Kidney glomerular epithelial cell (primary cell): ENCODE results near the gene UNK.

ENCODE experiments used
- DNase-seq: peaks from one replicate; lab custom pipeline; 2025; lab: John Stamatoyannopoulos, UW

UNK gene

DNA sequence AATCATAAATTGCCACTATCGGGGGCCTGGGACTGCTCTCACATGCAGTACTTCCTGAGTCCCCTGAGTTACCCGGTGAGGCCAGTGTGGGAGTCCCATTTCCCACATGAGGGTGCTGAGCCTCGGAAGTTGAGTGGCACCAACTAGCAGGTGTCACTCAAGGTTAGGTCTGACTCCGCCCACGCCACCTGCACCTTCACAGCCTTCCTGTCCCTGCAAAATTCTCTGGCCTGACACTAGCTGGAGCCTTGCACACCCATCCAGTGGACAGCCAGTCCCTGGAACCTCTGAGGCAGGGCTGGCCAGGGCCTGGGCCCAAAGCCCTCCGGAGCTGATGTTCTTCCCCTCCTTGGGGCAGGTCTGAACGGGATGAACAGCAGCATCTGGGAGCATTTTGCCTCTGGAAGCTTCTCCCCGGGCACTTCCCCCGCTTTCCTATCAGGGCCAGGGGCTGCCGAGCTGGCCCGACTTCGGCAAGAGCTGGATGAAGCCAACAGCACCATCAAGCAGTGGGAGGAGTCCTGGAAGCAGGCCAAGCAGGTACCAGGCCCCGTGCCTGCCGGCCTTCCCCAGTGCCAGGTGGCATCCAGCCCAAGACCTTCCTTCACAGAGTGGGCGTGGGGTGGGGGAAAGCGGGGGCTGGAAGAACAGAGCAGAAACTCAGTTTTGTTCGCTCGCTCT is 37.7 kb downstream of the UNK start:
- no peak for DNase-seq

DNA sequence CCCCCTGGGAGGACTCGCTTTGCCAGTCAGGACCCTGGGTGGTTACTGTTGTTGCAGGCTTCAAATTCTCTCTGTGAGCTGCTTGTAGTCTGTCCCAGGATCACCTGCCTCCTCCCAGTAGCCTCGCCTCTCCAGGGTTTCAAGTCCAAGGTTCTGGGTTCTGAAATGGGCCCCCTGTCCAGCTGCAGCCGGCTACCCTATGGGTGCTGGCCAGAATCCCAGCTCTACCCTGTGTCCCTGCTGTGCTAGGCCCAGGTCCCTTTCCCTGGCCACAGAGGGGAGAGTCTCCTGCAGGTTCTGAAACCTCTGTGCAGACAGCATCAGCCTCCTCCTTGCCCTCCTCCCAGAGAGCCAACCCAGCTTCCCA is 38.2 kb downstream of the UNK start:
- DNase-seq: no peak

DNA sequence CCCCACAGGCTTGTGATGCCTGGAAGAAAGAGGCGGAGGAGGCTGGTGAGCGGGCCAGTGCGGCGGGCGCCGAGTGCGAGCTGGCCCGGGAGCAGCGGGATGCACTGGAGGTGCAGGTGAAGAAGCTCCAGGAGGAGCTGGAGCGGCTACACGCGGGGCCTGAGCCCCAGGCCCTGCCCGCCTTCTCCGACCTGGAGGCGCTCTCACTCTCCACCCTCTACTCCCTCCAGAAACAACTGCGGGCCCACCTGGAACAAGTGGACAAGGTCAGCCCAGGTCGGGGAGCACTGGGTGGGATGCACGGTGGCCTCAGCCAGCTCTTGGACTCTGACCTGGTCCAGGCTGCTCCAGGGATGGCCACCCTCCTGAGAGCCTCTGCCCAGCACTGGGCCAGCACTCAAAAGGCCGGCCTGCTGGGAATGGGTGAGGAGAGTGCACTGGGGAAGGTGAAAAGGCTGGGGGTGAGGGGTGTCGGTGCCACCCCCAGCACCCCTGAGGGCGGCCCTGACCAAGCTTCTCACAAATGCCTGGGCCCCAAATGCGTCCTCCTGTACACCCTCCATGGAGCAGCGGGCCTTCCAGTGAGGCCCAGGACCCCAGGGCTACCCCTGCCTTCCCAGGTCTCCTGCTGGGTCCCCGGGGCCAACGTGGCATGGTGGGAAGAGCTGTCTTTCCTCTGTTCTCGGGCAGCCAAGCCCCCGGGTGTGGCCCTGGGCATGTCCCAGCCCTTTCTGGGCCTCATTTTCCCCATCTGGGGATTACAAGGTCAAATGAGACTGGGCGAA is 38.8 kb downstream of the UNK start:
- DNase-seq: no peak

DNA sequence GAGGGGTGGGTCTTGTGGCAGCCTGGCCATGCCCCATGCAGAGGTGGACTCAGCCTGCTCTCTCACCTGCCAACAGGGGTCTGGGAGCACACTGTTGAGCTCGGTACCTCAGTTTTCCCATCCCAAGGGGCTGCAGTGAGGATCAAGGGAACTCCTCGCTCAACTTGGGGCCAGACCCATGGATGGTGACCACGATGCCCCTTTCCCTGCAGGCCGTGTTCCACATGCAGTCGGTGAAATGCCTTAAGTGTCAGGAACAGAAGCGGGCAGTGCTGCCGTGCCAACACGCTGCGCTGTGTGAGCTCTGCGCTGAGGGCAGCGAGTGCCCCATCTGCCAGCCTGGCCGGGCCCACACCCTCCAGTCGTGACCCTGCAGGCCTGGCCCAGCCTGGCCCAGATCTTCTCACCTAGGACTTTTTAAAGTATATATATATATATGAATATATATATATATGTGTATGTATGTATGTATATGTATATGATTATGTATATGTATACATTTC is 39.5 kb downstream of the UNK start:
- DNase-seq: no peak

DNA sequence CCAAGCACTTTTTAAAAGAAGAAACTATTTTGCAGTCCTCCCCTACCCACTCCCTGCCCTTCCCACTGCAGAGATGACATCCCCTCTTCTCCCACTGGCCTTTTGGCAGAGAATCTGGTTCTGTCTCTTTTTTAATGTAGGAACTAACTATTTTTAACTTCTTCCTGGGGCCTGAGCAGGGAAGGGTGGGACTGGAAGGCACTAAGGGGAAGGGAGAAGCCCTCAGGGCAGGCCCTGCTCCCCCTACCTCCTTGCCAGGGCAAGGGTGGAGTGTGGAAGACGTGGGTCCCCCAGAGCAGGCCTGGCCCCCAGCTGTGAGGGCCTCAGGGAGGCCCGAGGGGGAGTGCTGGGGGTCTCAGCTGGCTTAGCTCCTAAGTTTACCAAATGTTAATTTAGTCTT is 40.1 kb downstream of the UNK start:
- no peak for DNase-seq

DNA sequence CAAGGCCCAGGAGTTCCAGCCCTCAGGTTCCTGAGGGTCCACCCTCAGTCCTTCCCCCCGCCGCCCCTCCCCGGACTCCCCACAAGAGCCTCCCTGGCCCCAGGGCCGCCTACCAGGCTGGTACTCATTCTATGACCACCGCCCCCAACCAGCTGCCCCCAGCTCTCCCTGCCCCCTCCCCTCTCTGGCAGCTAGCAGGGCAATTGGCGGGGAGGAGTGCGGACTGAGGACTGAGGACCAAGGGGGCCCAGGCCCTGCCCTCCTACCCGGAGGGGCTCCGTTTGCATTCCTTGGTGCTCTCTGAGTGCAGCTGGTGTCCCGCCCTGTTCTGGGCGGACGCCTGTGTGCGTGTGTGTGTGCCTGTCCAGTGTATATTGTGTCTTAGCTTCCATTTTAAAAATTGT is 40.5 kb downstream of the UNK start:
- DNase-seq: no peak

DNA sequence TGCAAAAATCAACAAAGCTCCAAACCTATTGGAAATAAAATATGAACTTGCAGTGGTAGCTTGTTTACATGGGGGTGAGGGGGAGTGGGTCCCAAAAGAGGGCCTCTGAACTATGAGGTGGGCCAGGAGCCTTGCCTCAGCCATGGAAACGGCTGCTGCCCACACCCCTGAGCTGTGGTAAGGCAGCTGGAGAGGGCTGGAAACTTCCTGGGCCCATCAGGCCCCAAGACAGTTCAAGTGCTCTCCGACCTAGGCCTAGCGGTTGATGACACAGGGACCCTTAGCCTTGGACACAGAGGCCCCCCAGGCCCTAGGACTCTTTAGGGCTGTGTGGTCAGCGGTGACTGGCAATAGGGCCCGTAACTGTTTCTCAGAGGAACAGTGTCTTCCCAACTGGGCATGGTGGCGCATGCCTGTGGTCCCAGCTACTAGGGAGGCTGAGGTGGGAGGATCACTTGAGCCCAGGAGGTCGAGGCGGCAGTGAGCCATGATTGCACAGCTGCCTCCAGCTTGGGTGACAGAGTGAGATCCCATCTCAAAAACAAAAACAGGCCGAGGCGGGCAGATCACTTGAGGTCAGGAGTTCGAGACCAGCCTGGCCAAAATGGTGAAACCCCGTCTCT is 41.3 kb downstream of the UNK start:
- no peak for DNase-seq

DNA sequence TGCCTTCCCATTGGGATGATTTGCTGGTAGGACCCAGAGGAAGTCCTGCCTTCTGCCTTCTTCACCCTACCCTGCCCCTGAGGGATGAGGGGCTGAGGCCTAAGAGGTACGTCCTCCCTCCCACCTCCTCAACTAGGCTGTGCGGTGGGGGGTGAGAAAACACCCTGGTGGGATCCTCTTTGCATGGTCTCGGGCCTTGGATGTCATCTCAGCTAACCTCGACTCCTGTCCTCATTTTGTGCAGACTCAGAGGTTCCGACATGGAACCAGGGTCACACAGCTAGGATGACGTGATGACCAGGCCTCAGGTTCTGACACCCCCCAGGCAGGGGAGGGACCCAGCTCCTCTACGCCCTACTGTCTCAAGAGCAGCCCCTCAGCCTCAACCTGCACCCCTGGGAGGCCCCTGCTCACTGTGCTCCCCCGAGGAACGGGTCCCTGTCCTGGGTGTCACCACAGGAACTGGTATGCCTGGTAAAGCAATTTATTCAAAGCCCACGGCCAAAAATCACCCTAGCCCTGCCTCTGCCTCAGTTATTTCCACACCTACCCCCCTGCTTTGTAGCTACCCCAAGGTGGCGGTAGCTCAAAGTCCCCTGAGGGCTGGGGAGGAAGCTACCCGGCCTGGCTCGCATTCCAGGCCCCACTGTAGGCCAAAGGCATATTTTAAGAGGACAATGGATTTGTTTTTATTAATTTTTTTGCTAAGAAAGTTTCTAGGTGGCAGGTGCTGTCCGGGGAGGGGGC is 42.1 kb downstream of the UNK start:
- no peak for DNase-seq

DNA sequence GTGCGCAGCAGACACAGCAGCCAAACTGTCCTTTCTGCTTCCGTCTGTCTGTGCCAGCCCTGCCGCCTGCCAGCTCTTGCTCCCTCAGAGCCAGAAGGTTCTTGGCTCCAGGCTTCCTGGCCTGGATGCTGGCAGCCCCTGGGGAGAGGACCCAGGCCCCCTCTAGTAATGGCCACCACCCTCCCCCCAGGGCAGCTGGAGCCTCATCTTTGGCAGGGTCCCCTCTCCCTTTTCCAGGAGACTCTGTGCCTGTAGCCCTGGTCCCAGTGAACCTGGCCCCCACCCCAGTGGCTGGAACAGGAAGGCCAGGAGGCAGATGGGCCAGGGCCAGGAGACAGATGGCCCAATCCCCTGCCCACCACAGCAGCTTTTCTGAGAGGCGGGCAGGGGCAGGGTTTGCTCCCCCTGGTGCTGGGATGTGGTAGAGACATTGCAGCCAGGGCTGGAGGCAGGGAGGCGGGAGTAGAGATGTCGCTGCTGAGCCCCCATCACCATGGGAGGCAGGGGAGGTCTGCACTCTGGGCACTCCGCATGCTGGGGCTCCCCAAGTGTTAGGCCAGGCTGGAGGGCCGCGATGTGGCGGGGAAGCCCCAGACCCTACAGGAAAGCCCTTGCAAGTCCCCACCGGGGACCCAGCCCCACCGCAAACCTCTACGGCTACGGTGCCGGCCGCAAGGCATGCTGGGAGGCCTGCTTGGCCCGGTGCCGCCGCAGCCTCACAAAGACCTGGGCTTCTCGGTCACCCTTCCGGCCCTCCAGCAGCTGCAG is 42.9 kb downstream of the UNK start:
- no peak for DNase-seq

DNA sequence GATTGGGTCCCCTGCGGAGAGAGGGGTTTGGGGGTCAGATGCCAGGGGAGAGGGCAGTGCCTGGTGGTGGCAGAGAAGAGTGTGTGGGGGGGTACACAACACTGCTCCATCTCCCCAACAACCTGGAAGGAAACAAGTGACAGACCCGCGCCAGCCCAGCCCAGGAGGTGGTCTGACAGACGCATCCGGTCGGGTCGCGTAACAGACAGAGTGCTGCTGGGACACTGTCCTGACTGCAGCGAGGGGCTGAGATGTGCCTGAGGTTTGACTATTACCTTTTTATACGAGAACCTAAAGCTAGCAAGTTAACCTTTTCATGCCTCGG is 43.4 kb downstream of the UNK start:
- no peak for DNase-seq

DNA sequence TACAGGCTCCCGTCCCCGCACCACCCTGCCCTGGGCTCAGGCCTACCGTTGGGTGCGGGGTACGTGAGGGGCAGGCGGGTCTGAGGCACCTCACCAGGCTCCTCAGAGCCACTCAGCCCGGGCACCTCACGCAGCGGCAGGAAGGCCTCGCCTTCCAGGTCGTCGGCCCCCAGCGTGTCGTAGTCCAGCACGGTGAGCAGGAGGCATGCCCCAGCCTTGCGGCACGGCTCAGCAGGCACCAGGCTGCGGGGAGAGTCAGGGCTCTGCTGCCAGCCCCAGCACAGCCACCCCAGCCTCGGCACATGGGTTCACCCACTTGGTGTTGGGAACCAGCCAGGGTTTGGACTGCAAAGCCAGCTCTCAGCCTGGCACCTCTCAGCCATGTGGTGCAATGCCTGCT is 44.1 kb downstream of the UNK start:
- no peak for DNase-seq

DNA sequence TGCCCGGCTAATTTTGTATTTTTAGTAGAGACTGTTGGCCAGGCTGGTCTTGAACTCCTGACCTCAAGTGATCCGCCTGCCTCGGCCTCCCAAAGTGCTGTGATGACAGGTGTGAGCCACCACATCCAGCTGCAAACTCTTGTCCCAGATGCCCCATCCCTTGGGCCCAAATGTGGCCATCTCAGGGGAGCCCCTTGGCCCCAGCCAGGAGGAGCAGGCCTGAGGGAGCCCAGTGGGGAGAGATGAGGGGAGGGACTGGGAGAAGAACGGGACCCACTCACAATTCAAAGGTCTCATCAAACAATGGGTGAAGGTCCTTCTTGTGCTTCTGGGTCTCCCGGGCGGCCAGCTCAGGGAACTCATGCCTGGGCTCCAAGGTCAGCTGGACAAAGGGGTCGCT is 45.1 kb downstream of the UNK start:
- no peak for DNase-seq

DNA sequence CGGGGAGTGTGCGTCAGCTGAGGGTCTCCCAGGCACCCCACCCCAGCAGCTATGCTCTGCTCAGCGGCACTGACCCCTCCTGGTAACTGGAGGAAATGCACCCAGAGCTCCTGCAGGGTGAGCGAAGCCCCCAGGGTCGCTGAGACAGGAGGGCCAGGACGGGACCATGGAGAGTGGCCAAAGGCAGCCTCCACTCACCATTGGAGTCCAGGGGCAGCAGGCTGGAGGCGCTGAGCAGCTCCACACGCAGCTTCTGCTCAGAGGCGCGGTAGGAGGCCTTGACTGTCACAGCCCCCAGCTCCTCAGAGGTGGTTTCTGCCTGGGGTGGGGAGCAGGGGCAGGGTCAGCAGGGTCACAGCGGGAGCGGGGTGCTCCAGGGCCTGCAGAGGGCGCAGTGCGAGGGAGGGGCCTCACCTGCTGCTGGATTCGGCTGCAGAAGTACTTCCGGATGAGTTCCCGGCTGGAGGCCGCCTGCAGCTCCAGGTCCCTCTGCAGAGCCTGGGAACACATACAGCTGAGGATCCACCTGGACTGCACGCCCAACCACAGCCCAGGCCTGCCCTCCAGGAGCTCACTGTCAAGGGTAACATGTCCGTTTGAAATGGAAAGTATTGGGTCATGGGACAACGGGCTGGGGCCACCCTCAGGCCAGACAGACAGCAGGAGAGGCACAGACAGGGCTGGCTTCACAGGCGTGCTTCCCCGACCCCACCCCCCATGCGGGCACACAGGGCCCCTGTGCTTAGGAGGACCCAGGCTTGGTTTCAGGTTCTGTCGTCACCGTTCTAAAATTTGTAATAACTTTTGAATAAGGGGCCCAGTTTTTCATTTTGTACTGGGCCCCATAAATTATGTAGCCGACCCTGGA is 45.8 kb downstream of the UNK start:
- DNase-seq: no peak

DNA sequence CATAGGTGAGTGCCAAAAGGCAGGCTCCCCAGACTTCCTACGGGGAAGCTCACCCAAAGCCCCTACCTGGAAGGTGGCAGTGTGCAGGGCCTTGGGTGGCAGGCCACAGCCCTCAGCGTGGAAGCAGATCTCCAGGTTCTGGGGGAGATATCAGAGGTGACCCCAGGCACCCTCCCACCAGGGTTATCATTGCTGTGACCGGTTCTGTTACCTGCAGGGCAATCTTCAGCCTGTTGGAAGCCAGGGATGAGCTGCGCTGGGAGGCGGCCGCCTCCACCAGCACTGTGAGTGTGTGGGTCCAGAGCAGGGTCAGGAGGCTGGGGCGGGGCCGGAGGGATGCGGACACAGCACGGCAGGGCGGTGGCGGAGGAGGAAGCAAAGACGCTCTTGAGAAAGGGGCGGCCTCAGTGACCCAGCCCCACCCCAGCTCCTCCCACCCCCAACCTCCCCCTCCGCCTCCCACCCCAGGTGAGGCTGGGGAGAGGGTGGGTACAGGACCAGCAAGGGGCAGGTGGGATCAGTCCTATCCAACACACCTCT is 46.5 kb downstream of the UNK start:
- DNase-seq: no peak

DNA sequence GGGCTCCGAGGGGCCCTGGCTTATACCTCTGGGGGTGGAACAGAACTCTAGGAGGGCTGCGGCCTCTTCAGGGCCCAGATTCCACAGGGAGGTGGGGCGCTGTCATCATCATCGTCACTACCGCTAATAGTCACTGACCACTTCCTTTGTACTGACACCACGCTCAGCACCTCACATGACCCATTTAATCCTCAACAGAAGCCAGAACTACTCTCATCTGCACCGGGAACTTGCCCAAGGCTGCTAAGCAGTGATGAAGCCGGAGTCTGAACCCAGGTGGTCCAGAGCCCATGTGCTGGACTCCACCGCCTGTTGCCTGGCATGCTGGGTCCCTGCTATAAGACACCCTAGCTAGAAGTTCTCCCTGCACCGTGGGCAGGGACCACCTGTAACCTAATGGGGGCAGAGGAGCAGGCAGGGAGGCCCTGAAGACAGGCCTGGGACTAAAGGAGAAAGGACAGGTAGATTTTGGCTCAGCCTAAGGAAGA is 47.6 kb downstream of the UNK start:
- no peak for DNase-seq

DNA sequence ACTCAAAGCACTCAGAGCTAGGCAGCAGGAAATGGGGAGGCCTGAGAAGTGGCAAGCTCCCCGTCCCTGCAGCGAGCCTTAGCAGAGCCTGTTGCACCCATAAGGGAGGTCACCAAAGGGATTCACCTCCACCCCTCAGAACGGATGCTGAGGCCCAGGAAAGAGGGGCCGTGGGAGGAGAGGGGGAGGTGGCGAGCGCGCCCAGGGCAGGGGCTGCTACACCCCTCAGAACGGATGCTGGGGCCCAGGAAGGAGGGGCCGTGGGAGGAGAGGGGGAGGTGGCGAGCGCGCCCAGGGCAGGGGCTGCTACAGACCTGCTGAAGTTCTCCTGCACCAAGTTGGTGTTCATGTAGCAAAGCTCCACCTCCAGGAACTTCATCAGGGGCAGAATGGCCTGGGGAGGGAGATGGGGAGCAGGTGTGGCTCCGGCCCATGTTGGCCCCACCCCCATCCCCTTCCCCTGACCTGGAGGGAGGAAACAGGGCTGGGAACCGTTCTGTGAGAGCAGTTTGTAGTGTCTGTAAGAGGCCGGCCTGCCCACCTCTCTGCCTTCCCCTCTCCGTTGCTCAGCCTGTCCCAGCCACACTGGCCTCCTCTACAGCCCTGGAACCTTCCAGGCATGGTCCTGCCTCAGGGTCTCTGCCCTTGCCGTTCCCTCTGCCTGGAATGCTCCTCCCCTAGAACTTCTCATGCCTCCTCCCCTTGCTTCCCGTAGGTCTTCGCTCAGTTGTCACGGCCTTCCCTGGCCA is 48.2 kb downstream of the UNK start:
- no peak for DNase-seq

DNA sequence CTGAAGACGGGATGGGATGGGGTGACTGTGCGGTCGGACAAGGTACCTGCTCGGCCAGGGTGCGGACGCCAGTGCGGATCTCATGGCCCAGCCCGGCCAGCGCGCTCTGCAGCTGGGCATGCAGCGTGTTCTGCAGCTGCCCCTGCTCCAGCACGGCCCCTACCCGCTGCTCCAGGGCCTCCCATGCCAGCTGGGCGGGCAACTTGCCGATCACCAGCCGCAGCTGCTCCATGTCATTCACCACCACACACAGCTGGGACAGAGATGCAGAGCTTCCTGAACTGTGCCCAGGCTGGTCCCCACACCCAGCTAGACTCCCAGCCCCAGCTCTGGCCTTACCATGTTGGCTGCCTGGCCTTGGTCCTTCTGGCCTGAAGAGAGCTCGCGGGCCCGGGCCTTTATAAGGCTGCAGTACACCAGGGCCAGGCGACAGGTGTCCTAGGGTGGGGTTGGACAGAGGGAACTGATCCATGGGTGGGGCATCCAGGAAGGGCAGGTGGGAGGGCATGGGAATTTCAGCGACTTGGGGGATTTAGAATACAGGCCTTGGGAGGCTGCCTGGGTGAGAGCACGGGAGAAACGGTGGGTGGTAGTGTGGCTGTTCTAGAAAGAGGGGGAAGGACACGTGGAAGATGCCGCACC is 49.8 kb downstream of the UNK start:
- no peak for DNase-seq

DNA sequence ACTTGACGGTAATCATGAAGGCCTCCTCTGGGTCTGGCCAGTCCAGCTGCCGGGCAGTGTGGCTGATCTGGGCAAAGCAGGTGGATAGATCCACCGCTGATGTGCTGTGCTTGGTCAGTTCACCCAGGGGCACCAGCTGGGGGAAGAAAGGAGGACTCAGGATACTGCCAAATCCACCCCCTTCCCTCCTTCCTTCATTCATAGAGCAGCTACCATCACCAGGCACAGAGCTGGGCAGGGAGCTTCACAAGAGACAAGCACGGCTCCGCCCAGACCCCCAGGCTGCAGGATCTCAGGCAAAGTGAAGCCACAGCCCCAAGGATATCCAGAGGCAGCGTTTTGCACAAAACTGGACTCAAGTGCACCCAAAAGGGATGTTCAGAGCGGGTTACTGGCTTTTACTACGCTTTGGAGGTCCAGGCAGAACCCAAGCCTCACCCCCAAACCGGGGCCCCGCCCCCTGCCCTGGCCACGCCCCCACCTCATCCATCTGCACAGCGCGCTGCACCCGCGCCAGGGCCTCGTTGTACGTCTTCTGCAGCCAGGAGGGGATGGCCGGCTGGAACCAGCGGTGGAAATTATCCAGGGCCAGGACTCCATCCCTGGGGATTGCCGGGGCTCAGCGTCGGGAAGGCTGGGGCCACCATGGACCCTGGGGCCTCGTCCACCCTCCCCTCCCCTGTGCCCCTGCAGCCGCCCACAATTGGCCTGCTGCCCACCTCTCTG is 50.5 kb downstream of the UNK start:
- no peak for DNase-seq

DNA sequence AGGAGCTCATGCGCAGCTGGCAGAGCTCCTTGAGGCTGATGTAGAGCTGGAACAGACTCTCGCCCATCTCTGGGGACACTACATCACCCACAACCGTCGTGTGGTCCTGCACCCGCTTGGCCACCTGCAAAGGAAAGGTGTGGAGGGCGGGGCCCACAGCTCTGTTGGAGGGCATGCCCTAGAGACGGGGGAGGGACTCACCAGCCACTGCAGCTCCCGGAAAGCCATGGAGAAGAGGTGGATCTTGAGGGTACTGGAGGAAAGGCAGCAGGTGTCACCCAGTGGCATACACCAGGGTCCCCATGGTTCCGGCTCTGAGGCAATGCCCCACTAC is 51.0 kb downstream of the UNK start:
- DNase-seq: no peak
